WTC11 (cell line): Measurements from ENCODE around the gene ALCAM. TPM values are rescaled to one million over a fixed set of nuclear protein-coding genes. Genes with fewer than 3 reads are reported as not detected.

Source experiments
- ATAC-seq: fragments of 200-7000 bp; cut with Tn5 transposase; 2 replicates; pipeline ENCODE4 v1.10.0; 2021; ENCODE audit warnings: mild to moderate bottlenecking, moderate library complexity
- CTCF ChIA-PET: fragments of 300-600 bp; sonication (Branson Sonifier 250); formaldehyde crosslinking; loops from one replicate; lab custom pipeline; 2021; ENCODE audit warnings: antibody characterized with exemption; lab: Charles Lee
- POLR2A ChIA-PET: fragments of 350-600 bp; sonication (Branson Sonifier 250); formaldehyde crosslinking; loops from one replicate; lab custom pipeline; 2021; ENCODE audit warnings: antibody characterized with exemption; lab: Charles Lee
- DNase-seq: peaks from one replicate; pipeline ENCODE4 v3.0.0; 2021; ENCODE audit warnings: low spot score
- H3K27ac Mint-ChIP-seq: 2 replicates; pipeline ENCODE4 v1.8.0; 2021; ENCODE audit warnings: mixed read lengths
- H3K27me3 Mint-ChIP-seq: 2 replicates; pipeline ENCODE4 v1.8.0; 2021; ENCODE audit warnings: low read depth, mild to moderate bottlenecking, moderate library complexity, mixed read lengths
- H3K36me3 Mint-ChIP-seq: 2 replicates; pipeline ENCODE4 v1.8.0; 2021; ENCODE audit warnings: mixed read lengths
- H3K4me1 Mint-ChIP-seq: 2 replicates; pipeline ENCODE4 v1.8.0; 2022; ENCODE audit warnings: mixed read lengths
- H3K4me3 Mint-ChIP-seq: 2 replicates; pipeline ENCODE4 v1.8.0; 2021; ENCODE audit warnings: mild to moderate bottlenecking, moderate library complexity, mixed read lengths
- H3K9me3 Mint-ChIP-seq: 2 replicates; pipeline ENCODE4 v1.8.0; 2021; ENCODE audit warnings: mixed read lengths
- ARID4B ChIP-seq: sonication (generic); formaldehyde crosslinking; IDR thresholded peaks from 2 replicates; pipeline ENCODE4 v1.8.0; 2023; ENCODE audit warnings: missing genetic modification reagents, mild to moderate bottlenecking, borderline replicate concordance
- ATF6 ChIP-seq: sonication (generic); formaldehyde crosslinking; IDR thresholded peaks from 2 replicates; pipeline ENCODE4 v1.8.1; 2023; ENCODE audit warnings: mild to moderate bottlenecking, missing genetic modification reagents
- CBFB ChIP-seq: sonication (generic); formaldehyde crosslinking; IDR thresholded peaks from 2 replicates; pipeline ENCODE4 v1.8.1; 2022; ENCODE audit warnings: mild to moderate bottlenecking, low read depth, missing genetic modification reagents
- EMX1 ChIP-seq: fragments of 250-450 bp; sonication (Bioruptor Pico); IDR thresholded peaks from 2 replicates; pipeline ENCODE4 v1.8.0; 2021; ENCODE audit warnings: mild to moderate bottlenecking
- GABPB1 ChIP-seq: sonication (generic); formaldehyde crosslinking; IDR thresholded peaks from 2 replicates; pipeline ENCODE4 v1.8.1; 2023; ENCODE audit warnings: mild to moderate bottlenecking, missing genetic modification reagents
- GRHL2 ChIP-seq: fragments of 250-450 bp; sonication (Bioruptor Pico); IDR thresholded peaks from 2 replicates; pipeline ENCODE4 v1.8.0; 2022; ENCODE audit warnings: mild to moderate bottlenecking, moderate library complexity; ENCODE audit not compliant: insufficient replicate concordance, severe bottlenecking
- HMGXB4 ChIP-seq: sonication (generic); formaldehyde crosslinking; IDR thresholded peaks from 2 replicates; pipeline ENCODE4 v1.8.1; 2023; ENCODE audit warnings: mild to moderate bottlenecking, moderate library complexity, missing genetic modification reagents
- MXD4 ChIP-seq: fragments of 250-450 bp; sonication (Bioruptor Pico); IDR thresholded peaks from 2 replicates; pipeline ENCODE4 v1.8.0; 2021; ENCODE audit warnings: mild to moderate bottlenecking, moderate library complexity, borderline replicate concordance
- MYBL2 ChIP-seq: sonication (generic); formaldehyde crosslinking; IDR thresholded peaks from 2 replicates; pipeline ENCODE4 v1.8.1; 2023; ENCODE audit warnings: mild to moderate bottlenecking, moderate library complexity, missing genetic modification reagents
- NR3C1 ChIP-seq: sonication (generic); formaldehyde crosslinking; conservative IDR thresholded peaks from 2 replicates; pipeline ENCODE4 v1.8.1; 2023; ENCODE audit warnings: low read depth, mild to moderate bottlenecking, missing genetic modification reagents
- OVOL2 ChIP-seq: fragments of 250-450 bp; sonication (Bioruptor Pico); IDR thresholded peaks from 2 replicates; pipeline ENCODE4 v1.9.0; 2021; ENCODE audit warnings: mild to moderate bottlenecking, borderline replicate concordance
- SMAD3 ChIP-seq: sonication (generic); formaldehyde crosslinking; IDR thresholded peaks from 2 replicates; pipeline ENCODE4 v1.8.0; 2022; ENCODE audit warnings: missing genetic modification reagents, mild to moderate bottlenecking, borderline replicate concordance
- SOX15 ChIP-seq: fragments of 250-450 bp; sonication (Bioruptor Pico); IDR thresholded peaks from 2 replicates; pipeline ENCODE4 v1.9.0; 2021; ENCODE audit warnings: mild to moderate bottlenecking
- STAT6 ChIP-seq: sonication (generic); formaldehyde crosslinking; conservative IDR thresholded peaks from 2 replicates; pipeline ENCODE4 v1.8.1; 2023; ENCODE audit warnings: mild to moderate bottlenecking, low read depth, missing genetic modification reagents, moderate library complexity
- USF1 ChIP-seq: sonication (generic); formaldehyde crosslinking; IDR thresholded peaks from 2 replicates; pipeline ENCODE4 v1.8.0; 2022; ENCODE audit warnings: mild to moderate bottlenecking, missing genetic modification reagents
- total RNA-seq: library from RNA; stranded (reverse); gene quantifications from 3 replicates; pipeline ENCODE4 v1.2.3, GENCODE V29; 2021

Gene ALCAM
- total RNA-seq, 1 experiment from 2014 or later: 30.7 TPM

GRCh38 chr3:105351821-105352220 lies 14.9 kb upstream of the ALCAM start (continued):
- no peak for TF ChIP-seq NR3C1 (CRISPR knock-in tag)

- DNase-seq (no peak), ATAC-seq (no peak)
- Mint-ChIP-seq H3K9me3 (no peaks in the 10 kb centered on the region), H3K4me3 (no peak overlapping the region), H3K27me3 (peaks cover 19% of the 10 kb centered on the region), H3K4me1 (peaks cover 13% of the 10 kb centered on the region), H3K36me3 (no peaks in the 10 kb centered on the region), H3K27ac (no peak overlapping the region)
- ChIA-PET CTCF (interaction anchor here (0.9 kb wide), 1 partner anchor 13 kb away, joined by 3 read pairs; no protein-coding TSS in a partner anchor), POLR2A (no interaction called here)
- TF ChIP-seq EMX1 (CRISPR knock-in tag): no peak
- no peak for TF ChIP-seq GRHL2 (CRISPR knock-in tag)
- TF ChIP-seq MYBL2 (CRISPR knock-in tag): no peak
- no peak for TF ChIP-seq STAT6 (CRISPR knock-in tag)
- TF ChIP-seq SOX15 (CRISPR knock-in tag): no peak
- TF ChIP-seq HMGXB4 (CRISPR knock-in tag): no peak
- no peak for TF ChIP-seq ATF6 (CRISPR knock-in tag)
- TF ChIP-seq CBFB (CRISPR knock-in tag): no peak
These were observed 13.7 kb upstream of the ALCAM start for GRCh38 chr3:105352976-105353375.

GRCh38 chr3:105353485-105354161 lies 13.1 kb upstream of the ALCAM start:
- ChIA-PET CTCF (interaction anchor here (0.9 kb wide), 1 partner anchor 12 kb away, joined by 3 read pairs; no protein-coding TSS in a partner anchor), POLR2A (no interaction called here)
- DNase-seq (peak; percentile 38), ATAC-seq (peak; percentile 85)
- no peaks in the 10 kb centered on the region for H3K36me3 Mint-ChIP-seq
- H3K27me3 Mint-ChIP-seq: peaks cover 19% of the 10 kb centered on the region
- TF ChIP-seq GRHL2 (CRISPR knock-in tag) (no peak), USF1 (no peak), OVOL2 (no peak), MXD4 (CRISPR knock-in tag) (no peak), ARID4B (CRISPR knock-in tag) (no peak), GABPB1 (CRISPR knock-in tag) (no peak), SMAD3 (CRISPR knock-in tag) (no peak)
- TF ChIP-seq, all 79 proteins: peak for 0
- Mint-ChIP-seq H3K9me3 (no peaks in the 10 kb centered on the region), H3K27ac (no peak overlapping the region), H3K4me1 (peaks cover 13% of the 10 kb centered on the region), H3K4me3 (peak overlapping the region; percentile 73)
